GM12875 (cell line): ENCODE data around the gene CRYBG2.
"Not testable (repeated sequence)": the region's sequence is repeated elsewhere in the genome, so short reads cannot be mapped to it uniquely, and the experiment has no call there.

Experiments used
- H3K4me3 ChIP-seq: one replicate; pipeline ENCODE4 v1.5.1; 2011; ENCODE audit warnings: low read depth, low read length, control low read depth
- CTCF ChIP-seq: IDR thresholded peaks from 2 replicates; pipeline ENCODE4 v1.5.1; 2011; ENCODE audit warnings: low read depth, mild to moderate bottlenecking, control low read depth, inconsistent platforms, low read length, moderate library complexity, borderline replicate concordance; ENCODE audit not compliant: insufficient read depth

CRYBG2 gene

GRCh38 chr1:26317612-26318337 is 36.2 kb downstream of the CRYBG2 start, which contains the start of gene CD52:
Gene CD52 (plus strand): TSS chr1:26317958. CDS start chr1:26318018, 60 bp downstream.
- H3K4me3 ChIP-seq, result peak within 1 kb of the TSS; percentile 69
- no peak for TF ChIP-seq CTCF

- peak overlapping the region; percentile 69 for H3K4me3 ChIP-seq
These were observed 36.8 kb downstream of the CRYBG2 start for GRCh38 chr1:26317146-26317545.

GRCh38 chr1:26315874-26316850 is 37.8 kb downstream of the CRYBG2 start:
- no peak for TF ChIP-seq CTCF
- H3K4me3 ChIP-seq, result no peak overlapping the region

More at GRCh38 chr1:26317146-26317545, 36.8 kb downstream of the CRYBG2 start:
- TF ChIP-seq CTCF, result no peak

- H3K4me3 ChIP-seq, result no peak overlapping the region
- no peak for TF ChIP-seq CTCF
These were observed 39.4 kb downstream of the CRYBG2 start for GRCh38 chr1:26314501-26314900.

GRCh38 chr1:26307966-26308899 is 45.7 kb downstream of the CRYBG2 start:
- not testable (repeated sequence) for H3K4me3 ChIP-seq

- H3K4me3 ChIP-seq, result no peak overlapping the region
- no peak for TF ChIP-seq CTCF
These were observed 46.6 kb downstream of the CRYBG2 start for GRCh38 chr1:26307363-26307781.
